Measurements from ENCODE around the gene IFT74. TPM values are rescaled to one million over a fixed set of nuclear protein-coding genes. Genes with fewer than 3 reads are reported as not detected.

IFT74 gene
- total and polyA plus RNA-seq, 2 of the 13 experiments (the other 11 are each of a cell fraction or from before 2014, with no cell fraction given): 4.2 to 12.3 TPM

GRCh38 chr9:27065288-27065687 lies 109.1 kb downstream of the IFT74 start (continued):
- TF ChIP-seq ZNF7 (CRISPR knock-in tag; IDR thresholded peaks at IDR 0.05) (no peak), ZNF383 (CRISPR knock-in tag; IDR thresholded peaks at IDR 0.05; ENCODE audit: borderline replicate concordance) (no peak), ZNF740 (CRISPR knock-in tag; IDR thresholded peaks at IDR 0.05) (no peak), ZNF235 (CRISPR knock-in tag; IDR thresholded peaks at IDR 0.05; ENCODE audit: borderline replicate concordance) (no peak), RFXANK (CRISPR knock-in tag; IDR thresholded peaks at IDR 0.05) (no peak), SOX13 (IDR thresholded peaks at IDR 0.05) (peak; percentile 27; the same call in 1 of the 2 replicates), SOX13 (CRISPR knock-in tag; conservative IDR thresholded peaks at IDR 0.05 in 1 of 2, IDR thresholded peaks at IDR 0.05 in 1 of 2) (peak in 1 of 2 experiments; percentile 74; a peak in 2 of 4 replicates), ZFP41 (CRISPR knock-in tag; IDR thresholded peaks at IDR 0.05; ENCODE audit: borderline replicate concordance) (no peak), FOSL2 (CRISPR knock-in tag; IDR thresholded peaks at IDR 0.05) (no peak), THAP7 (CRISPR knock-in tag; IDR thresholded peaks at IDR 0.05) (no peak), MXI1 (IDR thresholded peaks at IDR 0.05; ENCODE audit: borderline replicate concordance, low read depth, low read length) (no peak), KAT2B (IDR thresholded peaks at IDR 0.05; ENCODE audit: borderline replicate concordance, low read depth, low read length) (no peak), ISL2 (CRISPR knock-in tag; IDR thresholded peaks at IDR 0.05) (no peak), ZNF816 (CRISPR knock-in tag; IDR thresholded peaks at IDR 0.05; ENCODE audit: borderline replicate concordance) (no peak), PPARG (CRISPR knock-in tag; conservative IDR thresholded peaks at IDR 0.05) (no peak), PHF5A (CRISPR knock-in tag; IDR thresholded peaks at IDR 0.05; ENCODE audit: low read depth, unreplicated experiment) (no peak), MLLT10 (CRISPR knock-in tag; IDR thresholded peaks at IDR 0.05) (no peak), ZNF333 (CRISPR knock-in tag; IDR thresholded peaks at IDR 0.05; ENCODE audit: borderline replicate concordance) (no peak), AHDC1 (CRISPR knock-in tag; IDR thresholded peaks at IDR 0.05; ENCODE audit: borderline replicate concordance) (no peak), ZBTB3 (CRISPR knock-in tag; IDR thresholded peaks at IDR 0.05; ENCODE audit: borderline replicate concordance, low read depth) (no peak), FOXP4 (CRISPR knock-in tag; IDR thresholded peaks at IDR 0.05) (peak; percentile 40; the same call in 1 of the 2 replicates), FOXA1 (IDR thresholded peaks at IDR 0.05) (no peak), FOXA1 (CRISPR knock-in tag; IDR thresholded peaks at IDR 0.05) (peak; percentile 51), ZNF547 (CRISPR knock-in tag; IDR thresholded peaks at IDR 0.05) (no peak), NFIC (IDR thresholded peaks at IDR 0.05; ENCODE audit: low read length) (peak; percentile 38; the same call in 1 of the 2 replicates)

Data from HepG2 (cell line).